Hair follicular keratinocyte (primary cell): Measurements from ENCODE around the gene NXPE1. TPM values are rescaled to one million over a fixed set of nuclear protein-coding genes. Genes with fewer than 3 reads are reported as not detected.

Experiments used
- total RNA-seq: library from RNA; depleted of rRNA; stranded (reverse); fragments of >200 nt; gene quantifications from 2 replicates; pipeline ENCODE4 v1.2.3, GENCODE V29; 2015

NXPE1 gene
- total RNA-seq, result not detected in 2 replicates

GRCh38 chr11:114559425-114560310, at the start of gene NXPE1:
Gene NXPE1 (minus strand): TSS chr11:114559881. CDS start chr11:114551201, 8,680 bp downstream.

GRCh38 chr11:114595571-114595970, 35.9 kb upstream of the NXPE1 start, which contains the start of gene NXPE4:
Gene NXPE4 (minus strand): TSS chr11:114595786. CDS start chr11:114594759, 1,027 bp downstream.

Other genes with a start within 250 kb of the NXPE1 start
- 1.5 and 3.4 TPM in 2 replicates for gene C11orf71, start 159.4 kb downstream of the NXPE1 start, total RNA-seq
- 10.5 and 14.2 TPM in 2 replicates for gene RBM7, start 159.2 kb downstream of the NXPE1 start, total RNA-seq
- 219 and 223 TPM in 2 replicates for gene REXO2, start 120.4 kb downstream of the NXPE1 start, total RNA-seq
- gene NXPE4, start 35.9 kb upstream of the NXPE1 start, total RNA-seq, result not detected in 2 replicates
- gene NXPE2, start 118.6 kb upstream of the NXPE1 start, total RNA-seq, result not detected in 2 replicates